BLaER1 treated with 17β-estradiol and CSF1 and Interleukin-3, amounts not matched to agents 10 nM and 100 nM (cell line): ENCODE measurements around the gene BET1L.

Source experiments
- H3K27ac ChIP-seq, 11 experiments: shearing (Covaris generic); formaldehyde crosslinking; 2 replicates each; pipeline ENCODE4 v1.8.1; 2022
- H3K27me3 ChIP-seq, 11 experiments: shearing (Covaris generic); formaldehyde crosslinking; 2 replicates each; pipeline ENCODE4 v1.8.1; 2022
- H3K36me3 ChIP-seq, 11 experiments: shearing (Covaris generic); formaldehyde crosslinking; 2 replicates each; pipeline ENCODE4 v1.8.1; 2022
- H3K4me1 ChIP-seq, 10 experiments: shearing (Covaris generic); formaldehyde crosslinking; 2 replicates each; pipeline ENCODE4 v1.8.1; 2022
- H3K4me2 ChIP-seq, 11 experiments: shearing (Covaris generic); formaldehyde crosslinking; 2 replicates each; pipeline ENCODE4 v1.8.1; 2022
- H3K4me3 ChIP-seq, 10 experiments: shearing (Covaris generic); formaldehyde crosslinking; 2 replicates each; pipeline ENCODE4 v1.8.1; 2022
- H3K9ac ChIP-seq, 11 experiments: shearing (Covaris generic); formaldehyde crosslinking; 2 replicates each; pipeline ENCODE4 v1.8.1; 2022
- H3K9me3 ChIP-seq, 11 experiments: shearing (Covaris generic); formaldehyde crosslinking; replicated peaks in 1 of 11; 2 replicates each; pipeline ENCODE4 v1.8.1; 2022
- H4K20me1 ChIP-seq, 11 experiments: shearing (Covaris generic); formaldehyde crosslinking; 2 replicates each; pipeline ENCODE4 v1.8.1; 2022
- Cebpa-rat ChIP-seq, 11 experiments: shearing (Covaris generic); IDR thresholded peaks; 2 replicates each; pipeline ENCODE4 v1.8.1; 2022

BET1L gene

DNA sequence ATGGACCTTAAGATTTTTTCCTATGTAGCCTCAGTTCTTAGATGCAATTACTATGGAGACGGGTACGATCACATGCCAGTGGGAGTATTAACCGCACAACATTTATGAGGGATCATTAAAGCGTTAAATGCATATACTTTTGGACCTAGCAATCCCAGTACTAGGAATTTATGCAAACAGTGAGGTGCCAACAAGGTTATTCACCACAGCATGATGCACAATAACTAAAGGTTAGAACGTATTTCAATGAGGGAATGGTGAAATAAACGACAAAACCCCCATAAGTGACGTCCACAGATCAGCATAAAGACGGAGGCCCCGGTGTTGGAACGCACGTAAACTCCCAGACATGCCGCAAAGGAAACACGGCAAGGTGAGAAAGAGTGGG, 28.4 kb upstream of the BET1L start:
- Histone ChIP-seq H3K27me3 (no peaks in the 10 kb centered on the region), H3K27ac (peak overlapping the region; percentile 70 to 97 (median 91)), H4K20me1 (peaks cover 0 to 33% (median 28%) of the 10 kb centered on the region in 11 experiments; a peak in 17 of 22 replicates), H3K4me2 (peak overlapping the region; percentile 90 to 99 (median 93)), H3K4me1 (peaks cover 27 to 38% (median 33%) of the 10 kb centered on the region in 10 experiments), H3K4me3 (peak overlapping the region; percentile 87 to 100 (median 98)), H3K9ac (peak overlapping the region; percentile 93 to 98 (median 95)), H3K9me3 (no peaks in the 10 kb centered on the region), H3K36me3 (peaks cover 18 to 33% (median 23%) of the 10 kb centered on the region in 11 experiments)
- no peak for TF ChIP-seq Cebpa-rat (IDR thresholded peaks at IDR 0.05)

- H4K20me1 ChIP-seq, result peaks cover 0 to 32% (median 24%) of the 10 kb centered on the region in 11 experiments; a peak in 16 of 22 replicates
- H3K9me3 ChIP-seq, result no peaks in the 10 kb centered on the region
- peak overlapping the region in 10 of 11 experiments; percentile 84 to 97 (median 91); a peak in 19 of 22 replicates for H3K27ac ChIP-seq
- no peaks in the 10 kb centered on the region for H3K27me3 ChIP-seq
- H3K4me1 ChIP-seq, result peaks cover 27 to 38% (median 33%) of the 10 kb centered on the region in 10 experiments
- peak overlapping the region; percentile 87 to 100 (median 98) for H3K4me3 ChIP-seq
- H3K4me2 ChIP-seq, result peak overlapping the region; percentile 90 to 99 (median 93)
- no peak for TF ChIP-seq Cebpa-rat (IDR thresholded peaks at IDR 0.05)
- peak overlapping the region; percentile 93 to 98 (median 95) for H3K9ac ChIP-seq
- H3K36me3 ChIP-seq, result peaks cover 15 to 33% (median 19%) of the 10 kb centered on the region in 11 experiments; a peak in 21 of 22 replicates
Observed at GRCh38 chr11:235180-235579, 28.0 kb upstream of the BET1L start.

DNA sequence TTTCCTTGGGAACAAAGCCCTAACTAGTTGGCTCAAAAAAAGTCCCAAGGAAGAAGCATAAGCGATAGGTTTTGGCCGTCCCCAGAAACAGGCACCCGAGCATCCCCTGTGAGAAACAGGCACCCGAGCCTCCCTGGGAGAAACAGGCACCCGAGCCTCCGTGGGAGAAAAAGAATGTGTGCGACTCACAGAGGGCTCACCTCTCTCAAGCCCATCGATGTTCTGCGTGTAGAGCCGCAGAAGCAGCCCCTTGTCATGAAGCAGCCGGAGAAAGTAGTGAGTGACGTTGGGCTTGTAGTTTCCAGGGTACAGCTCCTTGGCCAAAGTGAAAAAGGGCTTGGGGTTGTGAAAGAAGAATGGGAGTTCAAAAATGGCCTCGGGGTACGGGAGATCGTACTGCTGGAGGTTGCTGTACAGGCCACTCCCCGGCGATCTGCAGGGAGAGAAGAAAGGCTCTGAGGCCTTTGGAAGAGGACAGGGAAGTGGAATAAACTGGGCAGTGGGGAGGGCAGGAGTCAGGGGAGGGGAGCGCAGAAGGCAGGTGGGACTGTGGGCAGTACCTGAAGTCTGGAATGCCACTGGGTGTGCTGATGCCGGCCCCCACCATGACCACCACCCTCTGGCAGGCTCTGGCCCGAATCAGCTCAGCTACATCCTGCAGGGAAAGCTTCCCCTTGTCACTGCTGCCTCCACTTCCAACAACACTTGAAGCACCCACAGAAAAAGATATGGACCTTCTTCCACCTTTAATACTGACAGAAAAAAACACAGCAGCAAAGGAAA, 25.8 kb upstream of the BET1L start:
- H3K27me3 ChIP-seq, result no peaks in the 10 kb centered on the region
- peak overlapping the region in 2 of 11 experiments; percentile 5 to 12; a peak in 1 of 22 replicates for H3K9ac ChIP-seq
- peaks cover 0 to 32% (median 11%) of the 10 kb centered on the region in 11 experiments; a peak in 11 of 22 replicates for H3K36me3 ChIP-seq
- no peak for TF ChIP-seq Cebpa-rat (IDR thresholded peaks at IDR 0.05)
- peaks cover 0 to 10% (median 3%) of the 10 kb centered on the region in 11 experiments; a peak in 9 of 22 replicates for H4K20me1 ChIP-seq
- H3K4me3 ChIP-seq, result no peak overlapping the region
- no peaks in the 10 kb centered on the region for H3K9me3 ChIP-seq
- H3K4me2 ChIP-seq, result no peak overlapping the region
- H3K27ac ChIP-seq, result no peak overlapping the region
- peaks cover 15 to 26% (median 18%) of the 10 kb centered on the region in 10 experiments for H3K4me1 ChIP-seq

DNA sequence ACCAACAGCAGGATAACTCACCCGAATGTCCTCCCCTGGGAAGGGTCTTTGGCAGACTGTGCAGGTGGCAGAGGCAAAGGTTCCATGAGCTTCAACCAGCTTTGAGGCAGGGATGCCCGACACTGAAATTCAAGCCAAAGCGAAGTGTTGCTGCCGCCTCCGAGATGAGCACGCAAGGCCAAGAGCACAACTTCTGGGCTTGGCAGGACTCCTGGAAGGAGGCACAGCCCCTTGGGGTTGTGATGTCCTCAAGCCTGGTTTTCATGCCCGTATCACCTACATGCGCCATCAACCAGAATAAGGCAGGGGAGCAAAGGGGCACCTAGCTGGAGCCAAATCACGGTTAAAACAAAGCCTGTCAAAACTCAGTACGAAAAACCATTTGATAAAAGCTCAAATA, 23.2 kb upstream of the BET1L start:
- TF ChIP-seq Cebpa-rat (IDR thresholded peaks at IDR 0.05), result no peak
- Histone ChIP-seq H3K4me1 (peaks cover 19 to 40% (median 29%) of the 10 kb centered on the region in 10 experiments), H3K27ac (no peak overlapping the region; a peak in 1 of 22 replicates), H3K4me3 (no peak overlapping the region), H3K27me3 (no peaks in the 10 kb centered on the region), H4K20me1 (no peaks in the 10 kb centered on the region), H3K9ac (no peak overlapping the region), H3K4me2 (peak overlapping the region in 1 of 11 experiments; percentile 34; a peak in 1 of 22 replicates), H3K9me3 (no peaks in the 10 kb centered on the region), H3K36me3 (peaks cover 0 to 32% (median 11%) of the 10 kb centered on the region in 11 experiments; a peak in 11 of 22 replicates)

- Histone ChIP-seq H3K4me3 (no peak overlapping the region), H3K27ac (peak overlapping the region in 1 of 11 experiments; percentile 91; a peak in 1 of 22 replicates), H3K4me2 (peak overlapping the region in 1 of 11 experiments; percentile 5; a peak in 1 of 22 replicates), H3K4me1 (peaks cover 26 to 57% (median 44%) of the 10 kb centered on the region in 10 experiments), H3K27me3 (no peaks in the 10 kb centered on the region), H3K36me3 (peaks cover 0 to 31% (median 10%) of the 10 kb centered on the region in 11 experiments; a peak in 11 of 22 replicates), H4K20me1 (no peaks in the 10 kb centered on the region), H3K9me3 (no peaks in the 10 kb centered on the region), H3K9ac (no peak overlapping the region)
- TF ChIP-seq Cebpa-rat (IDR thresholded peaks at IDR 0.05), result no peak
Observed at GRCh38 chr11:227824-228379, 20.7 kb upstream of the BET1L start.

GRCh38 chr11:225734-226453, 18.7 kb upstream of the BET1L start:
- peaks cover 26 to 63% (median 50%) of the 10 kb centered on the region in 10 experiments for H3K4me1 ChIP-seq

DNA sequence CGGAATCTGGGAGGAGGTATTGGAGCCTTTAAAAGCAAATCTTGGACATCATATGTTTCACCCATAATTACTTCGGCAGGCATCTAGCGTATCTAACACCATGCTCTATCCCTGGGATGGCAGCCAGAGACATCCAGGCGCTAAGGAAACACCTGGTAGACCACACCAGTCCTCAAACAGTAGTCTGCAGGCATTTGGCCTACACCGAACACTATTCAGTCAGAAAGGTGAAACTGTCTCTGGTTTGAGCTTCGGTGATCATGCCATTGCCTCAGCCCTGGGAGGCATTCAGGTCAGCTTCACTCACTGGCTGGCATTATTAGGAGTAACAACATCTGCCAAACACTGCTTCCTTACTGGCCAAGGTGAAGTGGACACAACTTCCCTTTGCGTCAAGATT, 17.2 kb upstream of the BET1L start:
- peak overlapping the region in 8 of 11 experiments; percentile 77 to 96 (median 84); a peak in 17 of 22 replicates for H3K27ac ChIP-seq
- H3K9ac ChIP-seq, result peak overlapping the region in 9 of 11 experiments; percentile 16 to 80 (median 71); a peak in 16 of 22 replicates
- peaks cover 0 to 20% (median 8%) of the 10 kb centered on the region in 11 experiments; a peak in 13 of 22 replicates for H3K36me3 ChIP-seq
- no peak for TF ChIP-seq Cebpa-rat (IDR thresholded peaks at IDR 0.05)
- H3K9me3 ChIP-seq, result no peaks in the 10 kb centered on the region
- peak overlapping the region; percentile 28 to 96 (median 75) for H3K4me2 ChIP-seq
- H3K4me3 ChIP-seq, result peak overlapping the region in 2 of 10 experiments; percentile 13 to 15; a peak in 3 of 20 replicates
- H3K4me1 ChIP-seq, result peaks cover 26 to 55% (median 49%) of the 10 kb centered on the region in 10 experiments
- no peaks in the 10 kb centered on the region for H3K27me3 ChIP-seq
- no peaks in the 10 kb centered on the region for H4K20me1 ChIP-seq

More at GRCh38 chr11:225734-226453, 18.7 kb upstream of the BET1L start:
- Histone ChIP-seq H3K27ac (peak overlapping the region in 10 of 11 experiments; percentile 52 to 96 (median 82); a peak in 21 of 22 replicates), H3K36me3 (peaks cover 0 to 30% (median 11%) of the 10 kb centered on the region in 11 experiments; a peak in 13 of 22 replicates), H3K9ac (peak overlapping the region; percentile 39 to 80 (median 62); a peak in 21 of 22 replicates), H3K27me3 (no peaks in the 10 kb centered on the region), H3K9me3 (no peaks in the 10 kb centered on the region), H4K20me1 (no peaks in the 10 kb centered on the region), H3K4me3 (peak overlapping the region in 4 of 10 experiments; percentile 8 to 35 (median 10); a peak in 6 of 20 replicates), H3K4me2 (peak overlapping the region; percentile 68 to 96 (median 82))
- TF ChIP-seq Cebpa-rat (IDR thresholded peaks at IDR 0.05), result peak in 1 of 11 experiments; percentile 53; a peak in 1 of 22 replicates

DNA sequence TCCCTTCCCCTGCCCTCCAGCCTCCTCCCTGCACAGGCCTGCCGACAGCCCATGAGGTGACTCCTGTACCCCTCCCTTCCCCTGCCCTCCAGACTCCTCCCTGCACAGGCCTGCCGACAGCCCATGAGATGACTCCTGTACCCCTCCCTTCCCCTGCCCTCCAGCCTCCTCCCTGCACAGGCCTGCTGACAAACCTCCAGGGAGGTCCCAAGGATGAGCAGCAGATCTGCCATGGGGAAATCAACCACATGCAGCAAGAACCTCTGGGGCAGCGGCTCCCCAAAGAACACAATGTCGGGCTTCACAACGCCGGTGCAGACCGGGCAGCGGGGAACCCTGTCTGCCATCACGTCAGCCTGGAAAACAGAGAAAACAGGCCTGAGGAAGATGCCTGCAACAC, 16.7 kb upstream of the BET1L start:
- no peaks in the 10 kb centered on the region for H4K20me1 ChIP-seq

More for the DNA sequence above, 16.7 kb upstream of the BET1L start:
- H3K27me3 ChIP-seq, result no peaks in the 10 kb centered on the region
- H3K9ac ChIP-seq, result peak overlapping the region in 9 of 11 experiments; percentile 16 to 80 (median 71); a peak in 16 of 22 replicates
- no peaks in the 10 kb centered on the region for H3K9me3 ChIP-seq
- TF ChIP-seq Cebpa-rat (IDR thresholded peaks at IDR 0.05), result no peak
- H3K4me1 ChIP-seq, result peaks cover 26 to 55% (median 49%) of the 10 kb centered on the region in 10 experiments
- H3K4me2 ChIP-seq, result peak overlapping the region; percentile 28 to 96 (median 75)
- H3K36me3 ChIP-seq, result peaks cover 0 to 20% (median 9%) of the 10 kb centered on the region in 11 experiments; a peak in 12 of 22 replicates
- peak overlapping the region in 8 of 11 experiments; percentile 77 to 96 (median 84); a peak in 17 of 22 replicates for H3K27ac ChIP-seq
- H3K4me3 ChIP-seq, result peak overlapping the region in 1 of 10 experiments; percentile 13; a peak in 1 of 20 replicates
